Measurements from ENCODE around the gene RELL1.

DNA sequence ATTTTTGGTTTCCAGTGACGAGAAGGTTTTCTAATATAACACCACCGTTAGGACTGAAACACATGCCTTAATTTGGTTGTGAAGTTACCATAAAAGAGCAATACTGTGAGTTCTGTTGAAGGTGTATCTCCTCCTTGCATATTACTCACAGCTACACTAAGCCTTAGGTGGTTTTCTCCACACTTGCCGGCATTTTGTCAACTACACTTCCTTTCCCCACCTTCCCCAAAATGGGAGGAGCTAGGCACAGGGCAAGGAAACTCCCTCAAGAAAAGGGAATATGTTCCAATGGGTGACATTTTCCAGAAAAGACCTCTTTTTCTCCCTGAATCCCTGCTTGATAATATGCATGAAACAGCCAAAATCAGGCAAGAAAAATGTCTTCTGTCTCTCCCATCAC lies 44.8 kb downstream of the RELL1 start:
- TF ChIP-seq, protein P1, sequence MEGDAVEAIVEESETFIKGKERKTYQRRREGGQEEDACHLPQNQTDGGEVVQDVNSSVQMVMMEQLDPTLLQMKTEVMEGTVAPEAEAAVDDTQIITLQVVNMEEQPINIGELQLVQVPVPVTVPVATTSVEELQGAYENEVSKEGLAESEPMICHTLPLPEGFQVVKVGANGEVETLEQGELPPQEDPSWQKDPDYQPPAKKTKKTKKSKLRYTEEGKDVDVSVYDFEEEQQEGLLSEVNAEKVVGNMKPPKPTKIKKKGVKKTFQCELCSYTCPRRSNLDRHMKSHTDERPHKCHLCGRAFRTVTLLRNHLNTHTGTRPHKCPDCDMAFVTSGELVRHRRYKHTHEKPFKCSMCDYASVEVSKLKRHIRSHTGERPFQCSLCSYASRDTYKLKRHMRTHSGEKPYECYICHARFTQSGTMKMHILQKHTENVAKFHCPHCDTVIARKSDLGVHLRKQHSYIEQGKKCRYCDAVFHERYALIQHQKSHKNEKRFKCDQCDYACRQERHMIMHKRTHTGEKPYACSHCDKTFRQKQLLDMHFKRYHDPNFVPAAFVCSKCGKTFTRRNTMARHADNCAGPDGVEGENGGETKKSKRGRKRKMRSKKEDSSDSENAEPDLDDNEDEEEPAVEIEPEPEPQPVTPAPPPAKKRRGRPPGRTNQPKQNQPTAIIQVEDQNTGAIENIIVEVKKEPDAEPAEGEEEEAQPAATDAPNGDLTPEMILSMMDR (IDR thresholded peaks at IDR 0.05) = no peak
- TF ChIP-seq EP300 (IDR thresholded peaks at IDR 0.05) (no peak), POLR2AphosphoS5 (IDR thresholded peaks at IDR 0.05) (no peak)

All from esophagus muscularis mucosa (tissue), 4 donors.